ENCODE measurements around the gene DAB2. TPM values are rescaled to one million over a fixed set of nuclear protein-coding genes. Genes with fewer than 3 reads are reported as not detected.

Gene DAB2
- total RNA-seq, 1 experiment from 2014 or later: 14.1 TPM

- H3F3A ChIP-seq (ENCODE audit: low read length, unreplicated experiment): peaks cover 6% of the 10 kb centered on the region
- H3K4me1 ChIP-seq (ENCODE audit: insufficient read depth, low read length): peaks cover 44% of the 10 kb centered on the region
- H3K27me3 ChIP-seq (ENCODE audit: low read length): no peaks in the 10 kb centered on the region
- DNase-seq (peak; percentile 58), ATAC-seq (peak; percentile 10; the same call in 1 of the 2 replicates)
- H3K9me3 ChIP-seq (ENCODE audit: low read length): no peaks in the 10 kb centered on the region
- no peak overlapping the region for H3K4me3 ChIP-seq (ENCODE audit: low read length)
- H3K36me3 ChIP-seq (ENCODE audit: low read depth, low read length): no peaks in the 10 kb centered on the region
- BruUV-seq (replicated peaks): no TSS peak
- ChIA-PET POLR2A (ENCODE audit: unreplicated experiment) (interaction anchor here (0.5 kb wide), 1 partner anchor 755 kb away, joined by 3 read pairs; no protein-coding TSS in a partner anchor), CTCF (interaction anchor here (0.6 to 1.7 kb wide), 2 partner anchors 21 to 68 kb away, joined by 3 to 4 read pairs; partner anchors contain the start of gene DAB2)
- no peaks in the 10 kb centered on the region for H3K9me2 ChIP-seq (replicated peaks; ENCODE audit: low read length)
- H3K79me2 ChIP-seq (ENCODE audit: low read length): no peaks in the 10 kb centered on the region
- H3K4me2 ChIP-seq (ENCODE audit: low read length): peak overlapping the region; percentile 30
- H3K9ac ChIP-seq (ENCODE audit: low read length): peak overlapping the region; percentile 7
- intact Hi-C loops (cut with micrococcal nuclease): no loop called here
- TF ChIP-seq EZH2 (IDR thresholded peaks at IDR 0.05; ENCODE audit: low read length, unreplicated experiment) (no peak), CTCF (conservative IDR thresholded peaks at IDR 0.05; ENCODE audit: low read depth, low read length) (no peak), EZH2phosphoT487 (IDR thresholded peaks at IDR 0.05; ENCODE audit: borderline replicate concordance, low read length) (no peak)
- no peaks in the 10 kb centered on the region for H4K20me1 ChIP-seq (ENCODE audit: low read length)
- H3K27ac ChIP-seq (ENCODE audit: low read length): peak overlapping the region; percentile 92
- peak overlapping the region; percentile 33 for H2AFZ ChIP-seq (ENCODE audit: low read length)
Observed at GRCh38 chr5:39446231-39446630, 21.5 kb upstream of the DAB2 start.

GRCh38 chr5:39443911-39444310 lies 19.1 kb upstream of the DAB2 start:
- peaks cover 6% of the 10 kb centered on the region for H3F3A ChIP-seq (ENCODE audit: low read length, unreplicated experiment)

More at GRCh38 chr5:39443911-39444310, 19.1 kb upstream of the DAB2 start:
- Histone ChIP-seq H3K4me3 (ENCODE audit: low read length) (no peak overlapping the region), H3K4me2 (ENCODE audit: low read length) (no peak overlapping the region), H3K27ac (ENCODE audit: low read length) (no peak overlapping the region), H3K9me3 (ENCODE audit: low read length) (no peaks in the 10 kb centered on the region), H4K20me1 (ENCODE audit: low read length) (no peaks in the 10 kb centered on the region), H3K27me3 (ENCODE audit: low read length) (no peaks in the 10 kb centered on the region), H3K79me2 (ENCODE audit: low read length) (no peaks in the 10 kb centered on the region), H2AFZ (ENCODE audit: low read length) (no peak overlapping the region), H3K9me2 (replicated peaks; ENCODE audit: low read length) (no peaks in the 10 kb centered on the region), H3K9ac (ENCODE audit: low read length) (no peak overlapping the region), H3K36me3 (ENCODE audit: low read depth, low read length) (no peaks in the 10 kb centered on the region), H3K4me1 (ENCODE audit: insufficient read depth, low read length) (peaks cover 35% of the 10 kb centered on the region)
- ChIA-PET CTCF (no interaction called here), POLR2A (ENCODE audit: unreplicated experiment) (interaction anchor here (0.6 to 0.7 kb wide), 2 partner anchors 369 to 421 kb away, joined by 5 to 6 read pairs; no protein-coding TSS in a partner anchor)
- DNase-seq (no peak), ATAC-seq (no peak)
- no peak for TF ChIP-seq CTCF (conservative IDR thresholded peaks at IDR 0.05; ENCODE audit: low read depth, low read length)
- TF ChIP-seq EZH2phosphoT487 (IDR thresholded peaks at IDR 0.05; ENCODE audit: borderline replicate concordance, low read length): no peak
- TF ChIP-seq EZH2 (IDR thresholded peaks at IDR 0.05; ENCODE audit: low read length, unreplicated experiment): no peak
- intact Hi-C loops (cut with micrococcal nuclease): no loop called here
- no TSS peak for BruUV-seq (replicated peaks)
